HepG2 (cell line): ENCODE results near the gene SAPCD2. TPM values are rescaled to one million over a fixed set of nuclear protein-coding genes. Genes with fewer than 3 reads are reported as not detected.
A peak's percentile ranks its signal among the peaks of the same experiment; 100 is the strongest.

Experiments used
- ARID5B ChIP-seq: IDR thresholded peaks from 2 replicates; pipeline ENCODE4 v1.4.0; 2020; ENCODE audit warnings: mild to moderate bottlenecking, missing genetic modification reagents
- ARNT ChIP-seq: fragments of 450-650 bp; IDR thresholded peaks from 2 replicates; pipeline ENCODE4 v1.6.1; 2017
- ATF7 ChIP-seq, 2 experiments: fragments of 450-650 bp in 1 of 2; sonication (generic) in 1 of 2; formaldehyde crosslinking in 1 of 2; IDR thresholded peaks; 2 replicates each; pipeline versions ENCODE4 v1.4.0 to v1.6.1; 2016 to 2020; ENCODE audit warnings: antibody characterized with exemption in 1 of 2, mild to moderate bottlenecking in 1 of 2, missing genetic modification reagents in 1 of 2
- CSRNP2 ChIP-seq: sonication (generic); formaldehyde crosslinking; conservative IDR thresholded peaks from 2 replicates; pipeline ENCODE4 v1.8.0; 2022; ENCODE audit warnings: low read depth, missing genetic modification reagents
- FIP1L1 ChIP-seq: fragments of 200-400 bp; formaldehyde crosslinking; IDR thresholded peaks from 2 replicates; pipeline ENCODE4 v1.6.1; 2018; ENCODE audit warnings: low read depth, mild to moderate bottlenecking, low read length, moderate library complexity, borderline replicate concordance; ENCODE audit not compliant: insufficient read depth
- HHEX ChIP-seq: IDR thresholded peaks from 2 replicates; pipeline ENCODE4 v1.6.1; 2016; ENCODE audit warnings: control low read depth
- IRF2 ChIP-seq: IDR thresholded peaks from 2 replicates; pipeline ENCODE4 v1.6.1; 2018; ENCODE audit warnings: missing genetic modification reagents, missing compliant biosample characterization
- KDM2A ChIP-seq: sonication (generic); formaldehyde crosslinking; IDR thresholded peaks from 2 replicates; pipeline ENCODE4 v1.4.0; 2020; ENCODE audit warnings: low read depth, missing genetic modification reagents, borderline replicate concordance
- KLF13 ChIP-seq: sonication (generic); formaldehyde crosslinking; IDR thresholded peaks from 2 replicates; pipeline ENCODE4 v1.4.0; 2020; ENCODE audit warnings: mild to moderate bottlenecking, missing genetic modification reagents
- MTF2 ChIP-seq: sonication (generic); formaldehyde crosslinking; IDR thresholded peaks from 2 replicates; pipeline ENCODE4 v1.5.0; 2020; ENCODE audit warnings: missing genetic modification reagents, borderline replicate concordance
- MXI1 ChIP-seq: IDR thresholded peaks from 3 replicates; pipeline ENCODE4 v1.6.1; 2012; ENCODE audit warnings: low read depth, low read length, inconsistent platforms, borderline replicate concordance
- NFYB ChIP-seq: sonication (generic); formaldehyde crosslinking; IDR thresholded peaks from 2 replicates; pipeline ENCODE4 v1.4.0; 2020; ENCODE audit warnings: missing genetic modification reagents
- NR2F6 ChIP-seq, 2 experiments: IDR thresholded peaks; 2 replicates each; pipeline ENCODE4 v1.6.1; 2016; ENCODE audit warnings: antibody characterized with exemption in 1 of 2, mild to moderate bottlenecking in 1 of 2
- POLR2AphosphoS5 ChIP-seq: IDR thresholded peaks from 2 replicates; pipeline ENCODE4 v1.6.1; 2012; ENCODE audit warnings: low read depth, low read length
- RARA ChIP-seq: IDR thresholded peaks from 2 replicates; pipeline ENCODE4 v1.6.1; 2016; ENCODE audit warnings: missing genetic modification reagents, missing compliant biosample characterization
- REPIN1 ChIP-seq: sonication (generic); formaldehyde crosslinking; IDR thresholded peaks from 2 replicates; pipeline ENCODE4 v1.8.0; 2022; ENCODE audit warnings: missing genetic modification reagents, low read depth, mild to moderate bottlenecking, borderline replicate concordance
- YEATS2 ChIP-seq: sonication (generic); formaldehyde crosslinking; IDR thresholded peaks from 2 replicates; pipeline ENCODE4 v1.4.0; 2020; ENCODE audit warnings: missing genetic modification reagents, borderline replicate concordance
- ZKSCAN1 ChIP-seq: fragments of 150-350 bp; IDR thresholded peaks from 2 replicates; pipeline ENCODE4 v1.6.1; 2014; ENCODE audit warnings: low read length
- ZNF121 ChIP-seq: sonication (generic); formaldehyde crosslinking; IDR thresholded peaks from 2 replicates; pipeline ENCODE4 v1.5.0; 2020; ENCODE audit warnings: mild to moderate bottlenecking, missing genetic modification reagents
- ZNF260 ChIP-seq: sonication (generic); formaldehyde crosslinking; IDR thresholded peaks from 2 replicates; pipeline ENCODE4 v1.4.0; 2020; ENCODE audit warnings: missing genetic modification reagents, low read depth, mild to moderate bottlenecking, borderline replicate concordance
- ZNF317 ChIP-seq: sonication (generic); formaldehyde crosslinking; IDR thresholded peaks from 2 replicates; pipeline ENCODE4 v1.5.0; 2020; ENCODE audit warnings: mild to moderate bottlenecking, missing genetic modification reagents
- ZNF337 ChIP-seq: sonication (generic); formaldehyde crosslinking; IDR thresholded peaks from 2 replicates; pipeline ENCODE4 v1.5.1; 2020; ENCODE audit warnings: missing genetic modification reagents, low read depth, mild to moderate bottlenecking, borderline replicate concordance
- ZNF577 ChIP-seq: sonication (generic); formaldehyde crosslinking; IDR thresholded peaks from 2 replicates; pipeline ENCODE4 v1.4.0; 2020; ENCODE audit warnings: mild to moderate bottlenecking, low read depth, missing genetic modification reagents, borderline replicate concordance
- ZNF615 ChIP-seq: sonication (generic); formaldehyde crosslinking; IDR thresholded peaks from 2 replicates; pipeline ENCODE4 v1.5.0; 2020; ENCODE audit warnings: mild to moderate bottlenecking, missing genetic modification reagents, borderline replicate concordance
- ZNF670 ChIP-seq: sonication (generic); formaldehyde crosslinking; IDR thresholded peaks from 2 replicates; pipeline ENCODE4 v1.8.0; 2022; ENCODE audit warnings: mild to moderate bottlenecking, missing genetic modification reagents, borderline replicate concordance
- polyA plus RNA-seq, 8 experiments: library from polyadenylated mRNA; depleted of rRNA in 3 of 8; stranded (reverse) in 7 of 8; unstranded in 1 of 8; fragments of >200 nt; fragmentation: Illumina TruSeq in 4 of 8; extraction: Trizol in 4 of 8; gene quantifications; 2 replicates each; pipeline versions ENCODE4 v1.2.1 to v1.2.3, GENCODE V29; 2011 to 2016; ENCODE audit warnings: low read depth in 4 of 8, missing spikeins in 1 of 8, mixed read lengths in 1 of 8; ENCODE audit not compliant: insufficient read depth in 1 of 8
- total RNA-seq, 5 experiments: library from RNA; depleted of rRNA; stranded (reverse); fragments of >200 nt; fragmentation: Illumina TruSeq; extraction: Trizol; gene quantifications; 2 replicates each; pipeline ENCODE4 v1.2.3, GENCODE V29; 2016; ENCODE audit warnings: low read depth in 1 of 5

SAPCD2 gene
- total and polyA plus RNA-seq, 2 of the 13 experiments (the other 11 are each of a cell fraction or from before 2014, with no cell fraction given), result 21.9 to 42.8 TPM

GRCh38 chr9:137055385-137056364, 14.7 kb downstream of the SAPCD2 start (continued):
- TF ChIP-seq ZNF260 (CRISPR knock-in tag) (no peak), NFYB (CRISPR knock-in tag) (peak; percentile 23; the same call in 1 of the 2 replicates), ARNT (no peak), ZKSCAN1 (no peak), REPIN1 (CRISPR knock-in tag) (0 out of 2 replicates have a peak, but pooled peaks have one; percentile 67), ZNF577 (no peak), ZNF317 (CRISPR knock-in tag) (peak; percentile 83), KDM2A (CRISPR knock-in tag) (peak; percentile 67; the same call in 1 of the 2 replicates), YEATS2 (CRISPR knock-in tag) (no peak; the same call in 1 of the 2 replicates), ZNF615 (CRISPR knock-in tag) (no peak), IRF2 (CRISPR knock-in tag) (no peak; the same call in 1 of the 2 replicates), MTF2 (CRISPR knock-in tag) (no peak), ZNF670 (no peak), MXI1 (no peak; the same call in 2 of the 3 replicates), KLF13 (CRISPR knock-in tag) (no peak), ZNF337 (no peak), POLR2AphosphoS5 (peak; percentile 71), FIP1L1 (no peak), ZNF121 (CRISPR knock-in tag) (0 out of 2 replicates have a peak, but pooled peaks have one; percentile 15), NR2F6 (IDR thresholded peaks at IDR 0.05) (no peak), NR2F6 (CRISPR knock-in tag; IDR thresholded peaks at IDR 0.05) (peak; percentile 45; the same call in 1 of the 2 replicates), ARID5B (peak; percentile 35; the same call in 1 of the 2 replicates), HHEX (no peak), CSRNP2 (CRISPR knock-in tag) (no peak), RARA (CRISPR knock-in tag) (peak; percentile 39), ATF7 (IDR thresholded peaks at IDR 0.05) (no peak), ATF7 (CRISPR knock-in tag; IDR thresholded peaks at IDR 0.05) (no peak)
